SK-N-SH (cell line): ENCODE measurements around the gene CFAP97D1. TPM values are rescaled to one million over a fixed set of nuclear protein-coding genes. Genes with fewer than 3 reads are reported as not detected.

Source experiments
- CTCF ChIA-PET: fragments of 300-600, 350-600 bp; formaldehyde crosslinking; extraction: SDS; loops from one replicate; lab custom pipeline; 2021; lab: Yijun Ruan, JAX
- POLR2A ChIA-PET: fragments of 350-600 bp; sonication (Branson Sonifier 250); formaldehyde crosslinking; extraction: SDS; loops from one replicate; lab custom pipeline; 2020; ENCODE audit warnings: antibody characterized with exemption, inconsistent platforms; lab: Yijun Ruan, JAX
- DNase-seq: peaks from one replicate; pipeline ENCODE4 v3.0.0; 2012
- H2AFZ ChIP-seq: fragments of 200-600 bp; sonication (generic); 2 replicates; pipeline ENCODE4 v1.8.1; 2016; ENCODE audit warnings: antibody characterized with exemption, mild to moderate bottlenecking, low read depth
- H3F3A ChIP-seq: fragments of 200-600 bp; sonication (generic); replicated peaks from 2 replicates; pipeline ENCODE3; 2016; ENCODE audit warnings: antibody characterized with exemption, mild to moderate bottlenecking; ENCODE audit not compliant: insufficient read depth
- H3K27ac ChIP-seq, 2 experiments: fragments of 200-500 bp in 1 of 2; fragments of 200-600 bp in 1 of 2; sonication (Bioruptor generic) in 1 of 2; sonication (generic), shearing (Covaris generic) in 1 of 2; 2 replicates each; pipeline versions ENCODE4 v1.5.1 to v1.6.1; 2014 to 2016; ENCODE audit warnings: low read depth in 2 of 2, inconsistent platforms in 1 of 2, low read length in 1 of 2, mild to moderate bottlenecking in 1 of 2, mixed read lengths in 1 of 2
- H3K27me3 ChIP-seq: fragments of 200-600 bp; sonication (generic), shearing (Covaris generic); 2 replicates; pipeline ENCODE4 v1.6.1; 2016; ENCODE audit warnings: mixed run types; ENCODE audit not compliant: insufficient read depth
- H3K36me3 ChIP-seq, 2 experiments: fragments of 200-500 bp in 1 of 2; fragments of 200-600 bp in 1 of 2; sonication (Bioruptor generic) in 1 of 2; sonication (generic) in 1 of 2; replicated peaks in 1 of 2; 2 replicates each; pipeline versions ENCODE3 to v1.5.1; 2014 to 2016; ENCODE audit warnings: low read length in 1 of 2, mild to moderate bottlenecking in 1 of 2; ENCODE audit not compliant: insufficient read depth in 2 of 2, control insufficient read depth in 1 of 2
- H3K4me1 ChIP-seq, 2 experiments: fragments of 200-500 bp in 1 of 2; fragments of 200-600 bp in 1 of 2; sonication (Bioruptor generic) in 1 of 2; sonication (generic), shearing (Covaris generic) in 1 of 2; 2 replicates each; pipeline versions ENCODE4 v1.5.1 to v1.6.1; 2014 to 2016; ENCODE audit warnings: low read depth in 1 of 2, low read length in 1 of 2, mixed run types in 1 of 2; ENCODE audit not compliant: insufficient read depth in 2 of 2, control insufficient read depth in 1 of 2
- H3K4me2 ChIP-seq: fragments of 200-600 bp; sonication (generic), shearing (Covaris generic); 2 replicates; pipeline ENCODE4 v1.6.1; 2017; ENCODE audit warnings: mixed run types
- H3K4me3 ChIP-seq, 2 experiments: fragments of 200-500 bp in 1 of 2; fragments of 200-600 bp in 1 of 2; sonication (Bioruptor generic) in 1 of 2; sonication (generic), shearing (Covaris generic) in 1 of 2; 2 replicates each; pipeline versions ENCODE4 v1.5.1 to v1.8.1; 2014 to 2016; ENCODE audit warnings: low read depth in 2 of 2, inconsistent platforms in 1 of 2, low read length in 1 of 2, mild to moderate bottlenecking in 1 of 2, mixed read lengths in 1 of 2, moderate library complexity in 1 of 2
- H3K79me2 ChIP-seq: fragments of 200-600 bp; sonication (generic); 2 replicates; pipeline ENCODE4 v1.8.1; 2017; ENCODE audit warnings: mild to moderate bottlenecking; ENCODE audit not compliant: insufficient read depth
- H3K9ac ChIP-seq: fragments of 200-600 bp; sonication (generic); 2 replicates; pipeline ENCODE4 v1.6.1; 2017; ENCODE audit warnings: mixed run types
- H3K9me2 ChIP-seq: fragments of 200-600 bp; sonication (generic); 2 replicates; pipeline ENCODE4 v1.6.1; 2017; ENCODE audit warnings: mixed run types
- H3K9me3 ChIP-seq: fragments of 200-600 bp; sonication (generic); 2 replicates; pipeline ENCODE4 v1.6.1; 2017; ENCODE audit warnings: mixed run types, mild to moderate bottlenecking, moderate library complexity
- H4K20me1 ChIP-seq: fragments of 200-600 bp; sonication (generic); 2 replicates; pipeline ENCODE4 v1.6.1; 2017; ENCODE audit warnings: mild to moderate bottlenecking, mixed run types; ENCODE audit not compliant: insufficient read depth
- CHD2 ChIP-seq: fragments of 150-350 bp; IDR thresholded peaks from 2 replicates; pipeline ENCODE4 v1.6.1; 2018; ENCODE audit warnings: low read length; ENCODE audit not compliant: partially characterized antibody
- CTCF ChIP-seq: fragments of 200-600 bp; sonication (generic); IDR thresholded peaks from 2 replicates; pipeline ENCODE4 v1.6.1; 2017; ENCODE audit warnings: antibody characterized with exemption, mild to moderate bottlenecking, moderate library complexity
- ELF1 ChIP-seq: IDR thresholded peaks from 2 replicates; pipeline ENCODE4 v1.4.0; 2012
- EZH2phosphoT487 ChIP-seq: fragments of 200-600 bp; sonication (generic); IDR thresholded peaks from 2 replicates; pipeline ENCODE4 v1.6.1; 2017; ENCODE audit warnings: low read depth, mixed run types, mild to moderate bottlenecking, antibody characterized with exemption, moderate library complexity, borderline replicate concordance
- FOXJ3 ChIP-seq: sonication (generic); formaldehyde crosslinking; IDR thresholded peaks from 2 replicates; pipeline ENCODE4 v1.5.1; 2020; ENCODE audit warnings: mild to moderate bottlenecking, missing genetic modification reagents
- IRF3 ChIP-seq: fragments of 150-350 bp; IDR thresholded peaks from 2 replicates; pipeline ENCODE4 v1.6.1; 2016; ENCODE audit warnings: mild to moderate bottlenecking, low read depth, low read length
- JUND ChIP-seq: IDR thresholded peaks from 2 replicates; pipeline ENCODE4 v1.4.0; 2012
- MEF2A ChIP-seq: IDR thresholded peaks from 2 replicates; pipeline ENCODE4 v1.4.0; 2012; ENCODE audit warnings: low read depth, borderline replicate concordance
- MXI1 ChIP-seq: IDR thresholded peaks from 2 replicates; pipeline ENCODE4 v1.6.1; 2012; ENCODE audit warnings: mild to moderate bottlenecking, low read depth, low read length, improper control_type of control experiment
- POLR2AphosphoS5 ChIP-seq: IDR thresholded peaks from 2 replicates; pipeline ENCODE4 v1.6.1; 2012; ENCODE audit warnings: low read depth, low read length
- RAD21 ChIP-seq: IDR thresholded peaks from 2 replicates; pipeline ENCODE4 v1.6.1; 2012; ENCODE audit warnings: mild to moderate bottlenecking, low read length
- RCOR1 ChIP-seq: fragments of 150-350 bp; IDR thresholded peaks from 2 replicates; pipeline ENCODE4 v1.6.1; 2017; ENCODE audit warnings: antibody characterized with exemption, low read length
- RXRA ChIP-seq: IDR thresholded peaks from 2 replicates; pipeline ENCODE4 v1.4.0; 2012; ENCODE audit warnings: low read depth, mild to moderate bottlenecking, borderline replicate concordance
- SIN3A ChIP-seq: IDR thresholded peaks from 2 replicates; pipeline ENCODE4 v1.6.1; 2012; ENCODE audit warnings: low read depth, mild to moderate bottlenecking, low read length, moderate library complexity, borderline replicate concordance
- SMC3 ChIP-seq: IDR thresholded peaks from 2 replicates; pipeline ENCODE4 v1.6.1; 2012; ENCODE audit warnings: low read depth, low read length, improper control_type of control experiment
- WGBS: methylation state at CpG from one replicate; pipeline ENCODE4 v1.1.6; 2017; ENCODE audit warnings: low lambda C conversion rate; 5-methylcytosine and 5-hydroxymethylcytosine counted together
- polyA plus RNA-seq, 3 experiments: library from polyadenylated mRNA; depleted of rRNA; stranded (reverse); fragments of >200 nt; gene quantifications; 2 replicates each; pipeline ENCODE4 v1.2.3, GENCODE V29; 2012
- TF ChIP-seq, protein P1 (sequence below): IDR thresholded peaks from 2 replicates; pipeline ENCODE4 v1.4.0; 2012; ENCODE audit warnings: low read depth, borderline replicate concordance
- TF ChIP-seq, protein P2 (sequence below): IDR thresholded peaks from 2 replicates; pipeline ENCODE4 v1.4.0; 2012; ENCODE audit warnings: low read depth
- TF ChIP-seq, protein P3 (sequence below): fragments of 150-350 bp; IDR thresholded peaks from 2 replicates; pipeline ENCODE4 v1.6.1; 2017; ENCODE audit warnings: antibody characterized with exemption, low read length, low read depth, borderline replicate concordance

The CFAP97D1 gene
- polyA plus RNA-seq, 1 of the 3 experiments (the other 2 are of a cell fraction) = 0.02 TPM

DNA sequence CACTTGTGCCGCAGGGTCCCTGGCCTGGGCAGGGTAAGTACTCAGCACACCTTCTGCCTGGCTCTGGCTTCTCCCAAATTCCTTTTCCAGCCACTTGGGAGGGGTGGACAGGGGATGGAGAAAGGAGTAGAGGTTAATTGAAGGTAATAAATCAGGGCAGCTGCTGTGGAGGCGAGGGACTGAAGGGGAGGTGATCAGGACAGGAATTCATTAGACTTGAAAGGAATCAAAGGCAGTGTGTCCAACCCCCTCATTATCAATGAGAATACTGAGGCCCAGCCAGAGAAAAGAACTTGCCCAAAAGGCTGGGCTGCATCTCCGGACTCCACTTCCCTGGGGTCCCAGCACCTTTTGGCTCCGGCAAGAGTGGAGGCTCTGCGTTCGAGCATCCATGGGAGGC lies 24.0 kb upstream of the CFAP97D1 start:
- no peak overlapping the region for H3K9ac ChIP-seq
- H3K9me2 ChIP-seq = no peaks in the 10 kb centered on the region
- H3K79me2 ChIP-seq = no peaks in the 10 kb centered on the region
- ChIA-PET CTCF (interaction anchor here (0.6 to 7.9 kb wide), 4 partner anchors 11 to 179 kb away, joined by 3 to 97 read pairs (median 12); no protein-coding TSS in a partner anchor), POLR2A (interaction anchor here (0.6 kb wide), 1 partner anchor 64 kb away, joined by 3 read pairs; no protein-coding TSS in a partner anchor)
- no peak for DNase-seq
- no peaks in the 10 kb centered on the region for H4K20me1 ChIP-seq
- H3K4me1 ChIP-seq = peaks cover 0 to 6% of the 10 kb centered on the region in 2 experiments; a peak in 1 of 4 replicates
- H3K36me3 ChIP-seq = no peaks in the 10 kb centered on the region
- no peak overlapping the region for H3K4me3 ChIP-seq
- no peaks in the 10 kb centered on the region for H3K9me3 ChIP-seq
- H3K27me3 ChIP-seq = no peaks in the 10 kb centered on the region
- no peak overlapping the region for H3K4me2 ChIP-seq
- 91% methylated on average over 3 of the region's 6 CpGs for WGBS
- H3K27ac ChIP-seq = no peak overlapping the region
- TF ChIP-seq MXI1 (no peak), CHD2 (no peak), MEF2A (no peak), CTCF (no peak), RXRA (no peak), RCOR1 (no peak), SIN3A (no peak), POLR2AphosphoS5 (no peak), FOXJ3 (no peak), JUND (no peak), EZH2phosphoT487 (no peak), RAD21 (no peak), ELF1 (no peak), IRF3 (no peak), SMC3 (no peak)
- TF ChIP-seq, protein P1, sequence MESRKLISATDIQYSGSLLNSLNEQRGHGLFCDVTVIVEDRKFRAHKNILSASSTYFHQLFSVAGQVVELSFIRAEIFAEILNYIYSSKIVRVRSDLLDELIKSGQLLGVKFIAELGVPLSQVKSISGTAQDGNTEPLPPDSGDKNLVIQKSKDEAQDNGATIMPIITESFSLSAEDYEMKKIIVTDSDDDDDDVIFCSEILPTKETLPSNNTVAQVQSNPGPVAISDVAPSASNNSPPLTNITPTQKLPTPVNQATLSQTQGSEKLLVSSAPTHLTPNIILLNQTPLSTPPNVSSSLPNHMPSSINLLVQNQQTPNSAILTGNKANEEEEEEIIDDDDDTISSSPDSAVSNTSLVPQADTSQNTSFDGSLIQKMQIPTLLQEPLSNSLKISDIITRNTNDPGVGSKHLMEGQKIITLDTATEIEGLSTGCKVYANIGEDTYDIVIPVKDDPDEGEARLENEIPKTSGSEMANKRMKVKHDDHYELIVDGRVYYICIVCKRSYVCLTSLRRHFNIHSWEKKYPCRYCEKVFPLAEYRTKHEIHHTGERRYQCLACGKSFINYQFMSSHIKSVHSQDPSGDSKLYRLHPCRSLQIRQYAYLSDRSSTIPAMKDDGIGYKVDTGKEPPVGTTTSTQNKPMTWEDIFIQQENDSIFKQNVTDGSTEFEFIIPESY = no peak
- TF ChIP-seq, protein P2, sequence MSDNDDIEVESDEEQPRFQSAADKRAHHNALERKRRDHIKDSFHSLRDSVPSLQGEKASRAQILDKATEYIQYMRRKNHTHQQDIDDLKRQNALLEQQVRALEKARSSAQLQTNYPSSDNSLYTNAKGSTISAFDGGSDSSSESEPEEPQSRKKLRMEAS = no peak
- TF ChIP-seq, protein P3, sequence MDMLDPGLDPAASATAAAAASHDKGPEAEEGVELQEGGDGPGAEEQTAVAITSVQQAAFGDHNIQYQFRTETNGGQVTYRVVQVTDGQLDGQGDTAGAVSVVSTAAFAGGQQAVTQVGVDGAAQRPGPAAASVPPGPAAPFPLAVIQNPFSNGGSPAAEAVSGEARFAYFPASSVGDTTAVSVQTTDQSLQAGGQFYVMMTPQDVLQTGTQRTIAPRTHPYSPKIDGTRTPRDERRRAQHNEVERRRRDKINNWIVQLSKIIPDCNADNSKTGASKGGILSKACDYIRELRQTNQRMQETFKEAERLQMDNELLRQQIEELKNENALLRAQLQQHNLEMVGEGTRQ = no peak
- H2AFZ ChIP-seq = no peak overlapping the region
- no peaks in the 10 kb centered on the region for H3F3A ChIP-seq
